GM08714 (cell line): ENCODE data around the gene IRF2BP2.

Source experiments
- H3K4me3 ChIP-seq: fragments of 200-500 bp; sonication (Bioruptor generic); 2 replicates; pipeline ENCODE4 v1.5.1; 2014; ENCODE audit warnings: mild to moderate bottlenecking, low read length, inconsistent platforms
- ZNF274 ChIP-seq: IDR thresholded peaks from 2 replicates; pipeline ENCODE4 v1.6.1; 2012; ENCODE audit warnings: mild to moderate bottlenecking, low read depth, low read length

Gene IRF2BP2

GRCh38 chr1:234562334-234562733, 47.6 kb downstream of the IRF2BP2 start:
- H3K4me3 ChIP-seq: no peak overlapping the region
- TF ChIP-seq ZNF274: no peak

DNA sequence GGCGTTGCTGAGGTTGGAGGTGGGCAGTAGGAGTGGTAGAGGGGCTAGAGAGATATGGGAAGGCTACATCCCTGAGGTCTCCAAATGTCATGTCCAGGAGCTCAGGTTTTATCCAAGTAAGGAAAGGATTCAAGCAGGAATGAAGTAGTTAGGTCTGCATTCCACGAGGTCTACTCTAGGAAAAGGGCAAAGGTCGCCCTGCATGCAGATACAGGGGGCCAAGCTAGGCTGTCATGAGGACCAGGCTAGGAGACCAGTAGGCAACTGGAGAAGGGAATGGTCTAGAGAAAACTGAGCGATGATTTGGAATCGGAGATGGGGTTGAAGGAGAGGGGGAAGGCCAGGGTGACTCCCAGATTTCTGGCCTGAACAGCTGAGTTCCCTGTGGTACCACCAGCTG, 48.7 kb downstream of the IRF2BP2 start:
- H3K4me3 ChIP-seq: no peak overlapping the region
- TF ChIP-seq ZNF274: no peak

DNA sequence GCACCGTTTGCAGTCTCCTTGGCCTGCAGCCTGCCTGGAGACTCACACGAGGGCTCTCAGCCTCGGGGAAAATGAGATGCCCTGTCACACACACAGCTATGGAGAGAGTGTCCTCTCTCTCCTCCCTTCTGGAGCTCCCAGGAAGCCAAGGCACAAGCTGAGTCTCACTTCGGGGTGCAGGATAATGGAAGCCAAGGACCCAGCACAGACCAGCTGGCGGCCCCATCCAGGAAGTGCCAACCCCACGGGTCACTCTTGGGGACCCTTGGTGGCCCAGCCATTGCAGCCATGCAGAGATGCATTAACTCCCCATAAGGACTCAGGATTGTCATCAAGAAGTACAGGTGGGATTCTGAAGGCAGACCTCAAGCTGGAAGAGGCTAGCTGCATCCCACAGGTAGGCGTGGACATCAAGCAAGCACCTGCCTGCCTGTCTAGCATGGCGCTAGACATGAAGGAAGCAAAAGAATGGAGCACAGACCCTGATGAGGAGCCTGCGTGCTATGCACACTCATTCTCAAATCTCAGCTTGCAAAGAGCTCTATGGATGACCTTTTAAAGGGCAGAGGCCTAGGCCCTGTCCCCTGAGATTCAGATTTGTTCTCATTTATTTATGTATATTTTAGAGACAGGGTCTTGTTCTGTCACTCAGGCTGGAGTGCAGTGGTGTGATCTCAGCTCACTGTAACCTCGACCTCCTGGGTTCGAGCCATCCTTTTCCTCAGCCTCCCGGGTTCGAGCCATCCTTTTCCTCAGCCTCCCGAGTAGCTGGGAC, 49.9 kb downstream of the IRF2BP2 start:
- no peak overlapping the region for H3K4me3 ChIP-seq
- TF ChIP-seq ZNF274: no peak

GRCh38 chr1:234559152-234559901, 50.7 kb downstream of the IRF2BP2 start:
- no peak overlapping the region for H3K4me3 ChIP-seq
- TF ChIP-seq ZNF274: no peak

DNA sequence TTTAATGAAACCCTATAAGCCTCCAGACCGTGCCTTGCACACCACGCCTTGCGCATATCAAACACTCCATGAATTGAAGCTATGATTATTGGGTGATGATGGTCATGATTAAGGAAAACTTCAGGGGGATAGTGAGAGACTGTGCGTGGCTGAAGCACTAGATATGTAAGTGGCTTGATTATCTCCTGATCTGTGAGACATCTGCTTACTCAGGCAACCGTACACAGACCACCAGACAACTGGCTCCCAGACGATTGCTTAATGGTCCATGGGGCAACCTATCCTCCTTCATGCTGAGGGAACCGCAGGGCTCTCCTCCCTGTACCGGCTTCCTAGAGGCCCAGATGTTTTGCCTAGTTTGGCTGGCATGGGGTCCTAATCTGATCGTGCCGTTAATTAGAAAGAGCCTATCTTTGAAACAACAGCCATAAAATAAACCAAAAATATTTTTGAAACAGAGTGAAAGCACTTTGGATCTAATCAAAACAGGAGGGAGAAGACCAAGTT, 51.6 kb downstream of the IRF2BP2 start:
- no peak for TF ChIP-seq ZNF274
- no peak overlapping the region for H3K4me3 ChIP-seq

GRCh38 chr1:234556245-234556943, 53.6 kb downstream of the IRF2BP2 start:
- TF ChIP-seq ZNF274: no peak

DNA sequence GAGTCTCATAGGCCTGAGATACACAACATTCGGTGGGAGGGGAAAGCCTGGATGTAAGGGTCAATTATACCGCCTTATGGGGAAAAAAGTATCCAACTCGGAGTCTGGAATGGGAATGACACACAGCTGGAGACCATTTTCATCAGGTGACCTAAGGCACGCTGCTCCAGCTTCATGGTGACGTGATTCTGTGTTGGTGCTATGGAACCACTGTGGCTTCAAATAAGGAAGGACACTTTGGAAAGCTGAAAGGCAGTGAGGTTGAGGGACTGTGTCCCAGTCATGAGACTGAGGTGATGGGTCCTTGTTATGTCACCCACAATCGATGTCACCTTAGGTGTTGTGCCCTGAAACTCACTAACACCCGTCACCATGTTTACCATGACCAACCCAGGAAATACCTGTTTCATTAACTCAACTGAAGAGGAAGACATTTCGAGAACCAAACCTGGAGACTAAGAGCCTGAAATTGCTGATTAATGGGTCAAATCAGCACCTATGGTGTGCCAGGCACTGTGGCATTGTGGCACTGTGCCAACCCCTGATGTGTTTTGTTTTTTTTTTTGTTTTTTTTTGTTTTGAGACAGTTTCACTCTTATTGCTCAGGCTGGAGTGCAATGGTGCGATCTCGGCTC, 54.5 kb downstream of the IRF2BP2 start:
- no peak overlapping the region for H3K4me3 ChIP-seq
- TF ChIP-seq ZNF274: no peak

More at GRCh38 chr1:234556245-234556943, 53.6 kb downstream of the IRF2BP2 start:
- no peak overlapping the region for H3K4me3 ChIP-seq

DNA sequence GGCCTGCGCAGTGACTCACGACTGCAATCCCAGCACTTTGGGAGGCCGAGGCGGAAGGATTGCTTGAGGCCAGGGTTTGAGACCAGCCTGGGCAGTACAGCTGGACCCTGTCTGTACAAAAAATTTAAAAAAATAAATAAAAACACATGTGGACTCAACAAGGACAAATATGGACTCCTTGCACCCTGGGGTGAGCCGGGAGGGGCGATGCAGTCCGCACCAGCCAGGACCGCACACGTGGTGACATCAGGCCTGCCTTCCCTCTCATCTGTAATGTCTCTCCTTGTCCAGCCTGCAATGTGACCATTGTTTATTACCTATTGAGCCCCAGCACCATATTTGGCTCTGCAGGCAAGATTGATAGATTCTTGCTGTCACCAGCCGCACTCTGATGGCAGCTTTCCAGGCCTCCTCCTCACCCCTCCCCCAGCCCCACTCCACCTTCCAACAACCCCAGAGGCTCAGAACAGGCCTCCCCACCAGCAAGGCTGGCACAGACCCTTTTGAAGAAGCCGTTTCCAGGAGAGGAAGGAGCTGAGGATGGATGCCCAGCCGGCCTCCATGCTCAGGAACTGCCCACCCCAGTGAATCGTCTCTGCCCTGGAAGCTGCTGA, 55.2 kb downstream of the IRF2BP2 start:
- no peak for TF ChIP-seq ZNF274

More for the DNA sequence above, 55.2 kb downstream of the IRF2BP2 start:
- H3K4me3 ChIP-seq: no peak overlapping the region
